GM12891 (cell line): Measurements from ENCODE around the gene COL5A1.

Experiments
- POLR2A ChIP-seq: IDR thresholded peaks from 2 replicates; pipeline ENCODE4 v1.6.1; 2011; ENCODE audit warnings: low read depth, low read length, control low read depth
- POLR2AphosphoS5 ChIP-seq: IDR thresholded peaks from 2 replicates; pipeline ENCODE4 v1.6.1; 2011; ENCODE audit warnings: low read depth, low read length, control low read depth
- SPI1 ChIP-seq: IDR thresholded peaks from 2 replicates; pipeline ENCODE4 v1.6.1; 2011; ENCODE audit warnings: low read depth, low read length, control low read depth
- TAF1 ChIP-seq: IDR thresholded peaks from 2 replicates; pipeline ENCODE4 v1.6.1; 2011; ENCODE audit warnings: low read depth, low read length, control low read depth

GRCh38 chr9:134612715-134613114, 28.9 kb upstream of the COL5A1 start:
- no peak for TF ChIP-seq POLR2A
- no peak for TF ChIP-seq SPI1
- TF ChIP-seq POLR2AphosphoS5, result no peak
- no peak for TF ChIP-seq TAF1
